ENCODE data around the gene PHLDA3.
A peak's percentile ranks its signal among the peaks of the same experiment; 100 is the strongest.

PHLDA3 gene

DNA sequence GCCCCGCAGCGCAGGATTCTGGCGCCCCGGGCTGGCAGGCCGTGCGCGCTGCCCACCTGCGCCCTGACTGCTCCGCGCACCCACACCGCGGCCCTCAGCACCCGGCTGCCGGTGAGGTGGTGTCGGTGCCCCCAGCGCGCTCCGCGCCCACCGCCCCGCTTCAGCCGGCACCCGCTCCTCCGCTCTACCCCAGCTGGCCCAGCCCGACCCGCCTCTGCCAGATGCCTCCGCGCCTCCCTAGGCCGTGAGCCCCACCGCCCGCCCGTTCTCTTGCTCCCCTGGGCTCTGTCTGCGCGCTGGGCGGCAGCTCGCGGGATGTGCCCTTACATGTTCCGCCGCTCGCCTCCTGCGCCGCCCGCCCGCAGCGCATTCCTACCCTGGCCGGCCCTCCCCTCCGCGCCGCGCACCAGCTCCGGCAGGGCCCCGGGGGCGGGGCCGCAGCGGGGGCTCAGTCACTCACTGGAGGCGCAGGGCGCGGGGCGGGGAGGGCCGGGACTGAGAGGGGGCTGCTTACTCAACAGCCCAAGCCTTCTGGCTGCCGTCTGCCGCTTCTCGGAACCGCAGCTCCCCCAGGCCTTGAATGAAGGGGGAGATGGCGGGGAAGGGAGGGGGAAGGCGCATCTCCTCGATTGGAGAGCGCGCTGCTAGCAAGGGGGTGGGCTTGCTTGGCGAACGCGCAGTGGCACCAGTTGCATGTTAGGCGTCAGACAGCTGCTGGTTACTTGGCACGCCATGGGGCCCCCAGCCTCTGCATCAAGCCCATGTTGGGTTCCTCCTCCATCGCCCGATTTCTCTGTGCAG is at the start of gene PHLDA3:
TSS of gene PHLDA3 (minus strand) at position 345 of the 801 bp plus-strand sequence. CDS start 402 bp downstream, outside the sequence.
- Mint-ChIP-seq H3K4me3 (peak within 1 kb of the TSS; percentile 43), H3K9me3 (no peaks in the 10 kb centered on the region), H3K27me3 (peaks cover 47% of the 10 kb centered on the region), H3K27ac (no peak within 1 kb of the TSS), H3K36me3 (ENCODE audit: low read depth) (no peaks in the 10 kb centered on the region), H3K4me1 (peaks cover 7% of the 10 kb centered on the region)
- DNase-seq = peak; percentile 43
- ATAC-seq = peak; percentile 81

DNA sequence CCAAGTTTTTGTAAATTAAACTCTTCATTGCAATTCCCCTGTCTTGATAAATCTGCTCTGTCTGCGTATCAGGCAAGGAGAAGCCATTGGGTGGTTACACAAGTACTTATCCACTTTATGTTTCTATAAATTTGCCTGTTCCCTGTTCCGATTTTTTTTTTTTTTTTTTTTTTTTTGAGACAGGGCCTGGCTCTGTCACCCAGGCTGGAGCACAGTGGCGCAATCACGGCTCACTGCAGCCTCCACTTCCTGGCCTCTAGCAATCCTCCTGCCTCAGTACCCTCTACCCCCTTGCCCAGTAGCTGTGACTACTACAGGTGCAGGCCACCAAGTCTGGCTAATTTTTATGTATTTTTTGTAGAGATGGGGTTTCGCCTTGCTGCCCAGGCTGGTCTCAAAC is 49.1 kb upstream of the PHLDA3 start:
- DNase-seq (no peak), ATAC-seq (no peak)
- no peak overlapping the region for H3K4me3 Mint-ChIP-seq
- peaks cover 5% of the 10 kb centered on the region for H3K36me3 Mint-ChIP-seq (ENCODE audit: low read depth)
- H3K27ac Mint-ChIP-seq = no peak overlapping the region
- H3K4me1 Mint-ChIP-seq = peaks cover 6% of the 10 kb centered on the region
- no peaks in the 10 kb centered on the region for H3K9me3 Mint-ChIP-seq
- H3K27me3 Mint-ChIP-seq = no peaks in the 10 kb centered on the region

DNA sequence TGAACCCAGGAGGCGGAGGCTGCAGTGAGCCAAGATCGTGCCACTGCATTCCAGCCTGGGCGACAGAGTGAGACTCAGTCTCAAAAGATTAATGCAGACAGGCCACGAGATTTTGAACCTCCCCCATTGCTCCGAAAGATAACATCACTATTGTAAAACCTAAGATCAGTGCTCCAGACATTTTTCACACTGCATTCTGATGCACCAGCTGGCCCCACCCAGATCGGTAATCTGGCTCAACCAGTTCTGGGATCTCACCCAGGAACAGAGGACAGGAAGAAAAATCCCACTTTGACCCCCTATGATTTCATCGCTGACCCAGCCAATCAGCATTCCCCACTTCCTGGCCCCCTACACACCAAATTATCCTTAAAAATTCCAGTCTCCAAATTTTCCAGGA is 48.6 kb upstream of the PHLDA3 start:
- Mint-ChIP-seq H3K9me3 (no peaks in the 10 kb centered on the region), H3K27me3 (no peaks in the 10 kb centered on the region), H3K4me3 (no peak overlapping the region), H3K36me3 (ENCODE audit: low read depth) (peaks cover 5% of the 10 kb centered on the region), H3K4me1 (peaks cover 6% of the 10 kb centered on the region), H3K27ac (no peak overlapping the region)
- ATAC-seq (no peak), DNase-seq (no peak)

DNA sequence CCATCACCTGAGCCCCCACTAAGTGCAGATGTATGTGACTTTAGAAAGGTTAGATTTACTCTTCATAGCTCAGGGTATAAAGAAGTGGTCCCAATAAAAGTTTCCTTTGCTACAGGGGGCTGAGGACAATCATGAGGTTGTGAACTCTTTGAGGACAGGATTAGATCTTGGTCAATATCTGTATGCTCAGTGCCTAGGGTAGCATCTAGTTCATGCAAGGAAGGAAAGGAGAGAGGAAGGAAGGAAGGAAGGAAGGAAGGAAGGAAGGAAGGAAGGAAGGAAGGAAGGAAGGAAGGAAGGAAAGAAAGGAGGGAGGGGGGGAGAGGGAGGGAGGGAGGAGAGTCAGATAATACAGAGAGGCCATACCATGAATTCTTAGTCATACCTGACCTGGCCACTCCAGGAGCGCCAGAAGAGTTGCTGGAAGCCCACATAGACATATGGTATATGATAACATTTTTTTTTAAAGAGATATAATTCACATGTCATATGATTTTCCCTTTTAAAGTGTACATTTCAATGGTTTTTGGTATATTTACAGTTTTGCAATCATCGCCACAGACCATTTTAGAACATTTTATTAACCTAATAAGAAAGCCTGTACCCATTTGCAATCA is 47.6 kb upstream of the PHLDA3 start:
- ATAC-seq (no peak), DNase-seq (no peak)
- Mint-ChIP-seq H3K9me3 (no peaks in the 10 kb centered on the region), H3K4me3 (no peak overlapping the region), H3K4me1 (peaks cover 6% of the 10 kb centered on the region), H3K27ac (no peak overlapping the region), H3K27me3 (no peaks in the 10 kb centered on the region), H3K36me3 (ENCODE audit: low read depth) (no peaks in the 10 kb centered on the region)

DNA sequence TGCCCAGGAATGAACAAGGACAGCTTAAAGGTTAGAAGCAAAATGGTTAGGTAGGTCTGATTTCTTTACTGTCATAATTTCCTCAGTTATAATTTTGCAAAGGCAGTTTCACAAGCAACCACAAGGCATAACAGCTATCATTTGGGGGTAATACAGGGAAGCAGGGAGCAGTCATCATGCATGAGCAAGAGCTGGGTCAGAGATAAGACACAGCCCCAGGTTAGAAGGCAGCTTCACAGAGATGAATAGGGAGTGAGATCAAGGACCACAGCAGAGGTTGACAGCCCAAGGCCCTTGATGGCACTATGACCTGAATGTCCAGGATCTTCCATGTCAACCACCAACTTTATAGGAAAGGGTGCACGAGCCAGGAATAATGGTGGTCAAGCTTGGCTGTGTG is 46.9 kb upstream of the PHLDA3 start:
- Mint-ChIP-seq H3K9me3 (no peaks in the 10 kb centered on the region), H3K36me3 (ENCODE audit: low read depth) (no peaks in the 10 kb centered on the region), H3K27me3 (no peaks in the 10 kb centered on the region), H3K4me1 (peaks cover 6% of the 10 kb centered on the region), H3K27ac (no peak overlapping the region), H3K4me3 (no peak overlapping the region)
- DNase-seq (no peak), ATAC-seq (peak; percentile 90)

DNA sequence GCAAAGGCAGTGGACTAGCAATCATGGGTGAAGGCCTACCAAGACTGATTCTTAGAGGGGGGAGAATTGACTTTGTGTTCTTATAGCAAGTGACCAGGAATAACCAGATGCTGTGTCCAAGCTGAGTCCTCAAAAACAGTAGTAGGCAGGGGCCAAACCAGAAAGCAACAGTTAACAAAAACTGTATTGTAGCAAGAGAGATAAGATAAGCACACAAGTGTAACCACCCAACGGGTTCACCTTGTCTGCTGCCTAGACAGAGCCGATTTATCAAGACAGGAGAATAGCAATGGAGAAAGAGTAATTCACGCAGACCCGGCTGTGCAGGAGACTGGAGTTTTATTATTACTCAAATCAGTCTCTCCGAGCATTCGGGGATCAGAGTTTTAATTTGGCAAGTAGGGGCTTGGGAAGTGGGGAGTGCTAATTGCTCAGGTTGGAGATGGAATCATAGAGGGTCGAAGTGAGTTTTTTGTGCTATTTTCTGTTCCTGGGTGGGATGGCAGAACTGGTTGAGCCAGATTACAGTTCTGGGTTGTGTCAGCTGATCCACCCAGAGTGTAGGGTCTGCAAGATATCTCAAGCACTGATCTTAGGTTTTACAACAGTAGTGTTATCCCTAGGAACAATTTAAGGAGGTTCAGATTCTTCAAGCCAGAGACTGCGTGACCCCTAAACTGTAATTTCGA is 46.2 kb upstream of the PHLDA3 start:
- Mint-ChIP-seq H3K9me3 (no peaks in the 10 kb centered on the region), H3K4me3 (no peak overlapping the region), H3K27me3 (no peaks in the 10 kb centered on the region), H3K27ac (no peak overlapping the region), H3K4me1 (peaks cover 6% of the 10 kb centered on the region), H3K36me3 (ENCODE audit: low read depth) (no peaks in the 10 kb centered on the region)
- no peak for ATAC-seq
- no peak for DNase-seq

DNA sequence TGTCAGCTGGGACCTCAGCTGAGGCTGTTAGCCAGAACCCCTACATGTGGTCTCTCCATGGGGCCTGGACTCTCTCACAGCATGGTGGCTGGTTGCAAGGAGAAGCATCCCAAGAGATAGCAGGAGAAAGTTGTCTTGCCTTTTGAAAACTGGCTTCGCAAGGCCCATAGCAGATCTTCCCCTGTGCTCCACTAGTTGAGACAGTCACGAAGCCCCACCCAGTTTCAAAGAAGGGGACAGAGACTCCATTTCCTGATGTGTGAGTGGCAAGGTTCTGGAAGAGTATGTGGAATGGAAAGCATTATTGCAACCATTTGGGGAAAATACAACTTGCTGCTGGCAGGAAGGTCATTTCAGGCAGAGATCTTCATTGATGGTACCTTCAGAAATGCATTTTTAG is 45.5 kb upstream of the PHLDA3 start:
- no peak overlapping the region for H3K27ac Mint-ChIP-seq
- peaks cover 6% of the 10 kb centered on the region for H3K4me1 Mint-ChIP-seq

DNA sequence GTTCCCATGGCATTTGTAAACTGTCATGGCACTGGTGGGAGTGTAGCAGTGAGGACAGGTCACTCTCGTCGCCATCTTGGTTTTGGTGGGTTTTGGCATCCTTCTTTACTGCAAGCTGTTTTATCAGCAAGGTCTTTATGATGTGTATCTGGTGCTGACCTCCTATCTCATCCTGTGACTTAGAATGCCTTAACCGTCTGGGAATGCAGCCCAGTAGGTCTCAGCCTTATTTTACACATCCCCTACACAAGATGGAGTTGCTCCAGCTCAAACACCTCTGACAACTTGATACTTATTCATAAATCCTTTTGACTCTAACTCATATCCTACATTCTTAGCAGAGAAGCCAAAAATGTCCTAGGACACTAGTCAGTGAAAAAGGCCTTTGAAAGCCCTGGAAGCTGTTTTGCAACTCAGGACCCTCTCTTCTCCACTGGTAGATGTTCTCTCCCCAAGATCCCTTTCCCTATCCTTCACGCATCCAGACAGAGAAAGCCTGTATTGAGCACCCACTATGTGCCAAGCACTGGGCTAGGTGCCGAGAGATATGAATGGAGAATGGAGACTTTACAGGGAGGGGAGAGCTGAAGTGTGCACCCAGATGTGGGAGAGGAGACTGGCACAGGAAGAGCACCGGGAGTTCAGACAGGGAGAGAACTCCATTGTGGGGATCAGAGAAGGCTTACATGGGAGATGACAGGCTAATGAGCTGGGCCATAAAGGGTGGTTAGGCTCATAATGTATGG is 44.7 kb upstream of the PHLDA3 start:
- no peak for ATAC-seq
- H3K27me3 Mint-ChIP-seq = no peaks in the 10 kb centered on the region
- H3K27ac Mint-ChIP-seq = no peak overlapping the region
- no peaks in the 10 kb centered on the region for H3K36me3 Mint-ChIP-seq (ENCODE audit: low read depth)
- no peak for DNase-seq
- H3K4me1 Mint-ChIP-seq = peaks cover 6% of the 10 kb centered on the region
- H3K9me3 Mint-ChIP-seq = no peaks in the 10 kb centered on the region
- H3K4me3 Mint-ChIP-seq = no peak overlapping the region

More for the DNA sequence above, 45.5 kb upstream of the PHLDA3 start:
- no peaks in the 10 kb centered on the region for H3K27me3 Mint-ChIP-seq
- DNase-seq (no peak), ATAC-seq (no peak)
- H3K9me3 Mint-ChIP-seq = no peaks in the 10 kb centered on the region
- H3K36me3 Mint-ChIP-seq (ENCODE audit: low read depth) = no peaks in the 10 kb centered on the region
- no peak overlapping the region for H3K4me3 Mint-ChIP-seq

DNA sequence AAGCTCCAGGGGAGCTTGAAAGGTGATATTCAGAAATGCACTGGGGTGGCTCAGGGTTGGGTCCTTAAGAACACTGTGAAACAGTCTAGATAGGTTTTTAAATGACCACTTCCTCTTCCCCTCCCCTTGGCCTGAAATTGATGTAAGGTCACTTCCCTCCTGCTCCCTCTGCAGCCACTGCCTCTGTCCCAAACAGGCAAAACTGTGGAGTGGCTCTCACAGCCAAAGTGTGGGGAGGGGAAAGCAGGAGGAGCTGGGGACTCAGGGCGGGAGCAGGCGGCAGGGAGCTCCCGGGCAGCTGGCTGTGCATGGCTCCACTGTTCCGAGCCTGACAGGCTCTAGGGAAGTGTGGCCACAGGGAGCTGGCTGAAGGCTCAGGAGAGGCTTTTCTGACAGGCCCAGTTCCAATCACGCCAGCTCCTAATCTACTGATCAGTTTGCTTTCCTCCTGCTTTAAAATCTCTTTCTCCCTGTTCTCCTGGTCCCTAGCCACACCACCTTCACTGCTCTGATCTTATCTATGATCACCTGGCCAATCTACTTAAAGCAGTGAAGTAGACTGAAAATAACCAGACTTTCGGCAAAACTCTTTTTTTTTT is 43.1 kb upstream of the PHLDA3 start:
- H3K9me3 Mint-ChIP-seq = no peaks in the 10 kb centered on the region
- no peak overlapping the region for H3K4me3 Mint-ChIP-seq
- ATAC-seq (no peak), DNase-seq (no peak)
- H3K27ac Mint-ChIP-seq = no peak overlapping the region
- no peaks in the 10 kb centered on the region for H3K27me3 Mint-ChIP-seq
- H3K36me3 Mint-ChIP-seq (ENCODE audit: low read depth) = no peaks in the 10 kb centered on the region
- peaks cover 15% of the 10 kb centered on the region for H3K4me1 Mint-ChIP-seq

DNA sequence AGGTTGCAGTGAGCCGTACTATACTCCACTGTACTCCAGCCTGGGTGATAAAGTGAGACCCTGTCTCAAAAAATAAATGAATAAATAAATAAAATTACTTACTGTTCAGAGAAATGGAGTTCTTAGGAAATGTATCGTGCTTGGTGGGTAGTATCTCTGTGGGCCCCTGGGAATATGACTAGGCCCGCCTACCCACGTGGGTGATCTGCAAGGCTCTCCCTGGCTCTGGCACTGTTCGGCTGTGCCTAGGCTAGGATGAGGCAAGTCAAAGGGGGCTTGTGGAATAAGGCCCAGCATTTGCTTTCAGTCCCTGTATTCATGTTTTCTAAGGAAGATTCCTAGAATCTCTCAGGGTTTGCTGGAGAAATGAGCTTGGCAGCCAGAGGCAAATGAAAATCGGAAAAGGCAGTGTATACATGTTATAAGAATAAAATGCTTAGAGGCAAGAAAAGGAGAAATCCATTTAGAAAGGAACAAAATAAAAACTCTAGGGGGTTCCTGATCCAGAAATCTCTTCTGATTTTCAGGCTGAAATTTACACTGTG is 42.5 kb upstream of the PHLDA3 start:
- H3K9me3 Mint-ChIP-seq = no peaks in the 10 kb centered on the region
- H3K4me3 Mint-ChIP-seq = no peak overlapping the region
- no peak for DNase-seq
- H3K4me1 Mint-ChIP-seq = peaks cover 15% of the 10 kb centered on the region
- no peaks in the 10 kb centered on the region for H3K27me3 Mint-ChIP-seq
- no peak overlapping the region for H3K27ac Mint-ChIP-seq
- no peaks in the 10 kb centered on the region for H3K36me3 Mint-ChIP-seq (ENCODE audit: low read depth)
- ATAC-seq = no peak

DNA sequence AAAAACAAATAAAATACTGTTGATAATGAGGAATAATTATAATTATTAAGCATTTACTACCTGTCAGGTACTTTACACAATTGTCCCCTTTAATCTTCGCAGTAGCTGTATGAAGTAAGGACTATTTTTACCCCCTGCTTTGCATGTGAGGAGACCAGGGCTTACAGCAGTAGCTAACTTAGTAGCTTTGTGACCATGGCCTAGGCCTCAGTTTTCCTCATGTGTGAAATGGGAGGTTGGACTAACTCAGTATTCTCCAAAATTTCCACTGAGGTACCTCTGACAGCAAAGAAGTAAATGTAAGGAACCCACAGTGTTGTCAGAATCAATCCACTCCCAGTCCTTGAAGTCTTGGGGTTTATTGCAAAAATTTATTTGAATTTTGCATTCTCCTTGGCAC is 41.7 kb upstream of the PHLDA3 start:
- H3K9me3 Mint-ChIP-seq = no peaks in the 10 kb centered on the region
- no peak for ATAC-seq
- no peak overlapping the region for H3K4me3 Mint-ChIP-seq
- peaks cover 21% of the 10 kb centered on the region for H3K4me1 Mint-ChIP-seq
- H3K27ac Mint-ChIP-seq = no peak overlapping the region
- DNase-seq = no peak
- no peaks in the 10 kb centered on the region for H3K36me3 Mint-ChIP-seq (ENCODE audit: low read depth)
- H3K27me3 Mint-ChIP-seq = no peaks in the 10 kb centered on the region

DNA sequence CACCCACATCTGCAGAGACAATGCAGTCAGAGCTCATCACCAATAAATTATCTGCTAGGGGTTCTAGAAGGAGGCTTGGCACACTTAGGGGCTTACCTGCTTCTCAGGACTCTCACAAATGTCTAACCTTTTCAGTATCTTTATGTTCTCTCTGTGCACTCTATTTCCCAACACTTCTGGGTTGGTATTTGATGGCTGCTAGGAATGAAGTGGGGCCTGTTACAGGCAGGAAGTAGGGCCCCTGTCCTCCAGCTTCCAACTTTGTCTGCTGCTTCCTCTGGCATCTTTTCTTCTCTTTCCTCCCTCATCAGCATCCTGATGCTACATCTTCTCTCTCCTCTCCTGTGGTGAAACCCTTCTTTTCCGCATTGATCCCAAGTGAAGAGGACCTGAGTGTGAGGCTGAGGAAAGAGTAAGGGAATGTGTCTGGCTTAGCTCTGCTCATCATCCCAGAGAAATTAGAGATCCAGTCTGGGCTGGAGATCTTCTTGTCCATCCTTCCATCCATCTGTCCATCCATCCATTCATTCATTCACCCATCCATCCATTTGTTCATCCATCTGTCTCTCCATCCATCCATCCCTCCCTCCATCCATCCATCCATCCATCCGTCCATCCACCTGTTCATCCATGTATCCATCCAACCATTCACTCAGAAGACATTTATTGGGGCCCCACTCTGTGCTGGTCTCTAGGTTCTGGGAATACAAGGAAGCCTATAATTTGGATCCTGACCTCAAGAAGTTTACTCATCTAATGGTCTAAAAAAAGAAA is 40.8 kb upstream of the PHLDA3 start:
- H3K4me1 Mint-ChIP-seq = peaks cover 25% of the 10 kb centered on the region
- H3K9me3 Mint-ChIP-seq = no peaks in the 10 kb centered on the region
- H3K36me3 Mint-ChIP-seq (ENCODE audit: low read depth) = no peaks in the 10 kb centered on the region

DNA sequence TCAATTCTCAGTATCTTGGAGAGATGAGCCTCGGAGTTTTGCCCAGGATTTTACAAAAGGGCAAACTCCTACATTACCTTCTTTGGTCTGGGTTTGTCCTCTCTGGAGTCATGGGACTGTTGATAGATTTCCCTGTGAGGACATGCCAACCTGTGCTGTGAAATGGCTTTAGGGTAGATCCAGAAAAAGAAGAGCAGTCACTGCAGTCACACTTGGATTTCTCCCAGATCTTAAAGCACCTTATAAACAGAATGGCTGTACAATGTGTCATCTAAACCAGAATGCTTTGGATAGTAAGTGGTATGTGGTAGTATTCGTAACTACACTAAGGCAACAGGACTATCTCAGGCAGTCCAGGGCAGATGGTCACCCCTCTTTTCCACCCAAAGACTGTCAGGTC is 39.8 kb upstream of the PHLDA3 start:
- no peak for DNase-seq
- Mint-ChIP-seq H3K36me3 (ENCODE audit: low read depth) (no peaks in the 10 kb centered on the region), H3K4me1 (peaks cover 28% of the 10 kb centered on the region), H3K27ac (no peak overlapping the region), H3K4me3 (no peak overlapping the region), H3K27me3 (no peaks in the 10 kb centered on the region), H3K9me3 (no peaks in the 10 kb centered on the region)
- no peak for ATAC-seq

More for the DNA sequence above, 40.8 kb upstream of the PHLDA3 start:
- no peak for ATAC-seq
- no peak for DNase-seq
- H3K27me3 Mint-ChIP-seq = no peaks in the 10 kb centered on the region
- no peak overlapping the region for H3K4me3 Mint-ChIP-seq
- no peak overlapping the region for H3K27ac Mint-ChIP-seq
